Measurements from ENCODE around the gene INTS12.

- no peak for TF ChIP-seq POLR2AphosphoS5 (IDR thresholded peaks at IDR 0.05)
- no peak for TF ChIP-seq CTCF (IDR thresholded peaks at IDR 0.05)
- TF ChIP-seq POLR2A (IDR thresholded peaks at IDR 0.05) = no peak
Observed at GRCh38 chr4:105650190-105650589, 58.3 kb downstream of the INTS12 start.

Measured in sigmoid colon (tissue), 4 donors.